HG03064 (cell line): ENCODE results near the gene AVPR2.

Source experiments
- ATAC-seq: cut with Tn5 transposase; IDR thresholded peaks from one replicate; pipeline ENCODE4 v1.9.1; 2021; ENCODE audit warnings: low read depth; ENCODE audit not compliant: unreplicated experiment

Gene AVPR2

DNA sequence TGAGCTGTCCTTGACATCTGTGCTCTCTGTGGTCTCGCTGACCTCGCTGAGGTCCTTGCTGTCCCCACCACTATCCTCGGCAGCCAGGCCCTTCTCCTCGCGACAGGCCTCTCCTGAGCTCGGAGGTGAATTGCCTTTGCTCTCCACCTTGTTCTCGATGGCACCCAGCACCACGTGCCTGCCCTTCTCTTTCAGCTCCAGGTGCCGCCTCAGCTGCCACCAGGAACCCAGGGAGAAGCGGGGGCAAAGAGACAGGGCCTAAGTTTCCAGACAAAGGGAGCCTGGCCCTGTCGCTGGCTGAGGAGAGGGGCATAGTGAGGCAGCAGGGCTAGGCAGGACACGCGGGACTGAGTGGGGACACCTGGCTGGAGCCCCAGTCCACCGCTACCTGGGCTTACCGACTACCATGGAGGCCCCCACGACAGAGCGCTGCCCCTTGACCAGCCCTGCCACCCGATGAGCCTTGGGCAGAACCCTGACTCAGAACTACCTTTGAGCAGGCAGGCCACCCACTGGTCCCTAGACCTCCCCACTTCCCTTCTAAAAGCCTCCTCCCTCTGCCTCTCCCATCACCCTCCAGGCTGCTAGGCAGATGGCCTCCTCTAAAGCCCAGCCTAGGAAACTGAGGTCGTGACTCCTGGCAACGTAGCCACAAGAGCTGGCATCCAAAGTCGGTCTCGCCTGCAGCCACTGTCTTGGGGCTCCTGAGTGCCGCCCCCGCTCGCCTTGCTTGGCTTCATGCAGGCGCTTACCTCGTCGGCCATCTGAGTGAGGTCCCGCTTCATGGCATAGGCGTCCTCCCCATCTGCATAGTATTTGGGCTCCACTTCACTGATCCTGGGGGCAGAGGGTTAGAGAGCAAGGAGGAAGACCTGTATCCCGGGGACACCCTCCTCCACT is 25.8 kb downstream of the AVPR2 start:
- no peak for ATAC-seq

GRCh38 chrX:153931151-153931550 is 26.7 kb downstream of the AVPR2 start:
- ATAC-seq = no peak

DNA sequence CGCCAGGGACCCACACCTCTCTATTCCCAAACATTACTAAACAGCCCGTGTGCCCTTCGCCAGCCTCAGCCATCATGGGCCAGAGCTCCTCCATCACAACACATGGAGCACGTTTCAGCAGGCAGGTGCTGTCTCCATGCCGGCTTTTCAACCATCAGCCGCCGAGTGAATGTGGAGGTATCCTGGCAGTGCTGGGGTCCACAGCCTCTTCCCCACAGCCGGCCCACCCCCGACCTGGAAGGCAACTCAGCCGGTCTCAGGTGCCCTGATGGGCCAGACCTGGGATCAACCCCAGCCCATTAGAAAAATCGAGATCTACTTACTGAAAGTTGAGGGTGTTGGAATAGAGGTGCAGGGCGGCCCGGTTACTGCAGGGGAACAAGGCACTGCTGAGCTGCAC is 27.3 kb downstream of the AVPR2 start:
- no peak for ATAC-seq

- no peak for ATAC-seq
Measured at GRCh38 chrX:153932220-153932915, 27.9 kb downstream of the AVPR2 start.

GRCh38 chrX:153933748-153934147 is 29.3 kb downstream of the AVPR2 start:
- ATAC-seq = no peak

- ATAC-seq = no peak
Measured at GRCh38 chrX:153934148-153934761, 29.8 kb downstream of the AVPR2 start.

DNA sequence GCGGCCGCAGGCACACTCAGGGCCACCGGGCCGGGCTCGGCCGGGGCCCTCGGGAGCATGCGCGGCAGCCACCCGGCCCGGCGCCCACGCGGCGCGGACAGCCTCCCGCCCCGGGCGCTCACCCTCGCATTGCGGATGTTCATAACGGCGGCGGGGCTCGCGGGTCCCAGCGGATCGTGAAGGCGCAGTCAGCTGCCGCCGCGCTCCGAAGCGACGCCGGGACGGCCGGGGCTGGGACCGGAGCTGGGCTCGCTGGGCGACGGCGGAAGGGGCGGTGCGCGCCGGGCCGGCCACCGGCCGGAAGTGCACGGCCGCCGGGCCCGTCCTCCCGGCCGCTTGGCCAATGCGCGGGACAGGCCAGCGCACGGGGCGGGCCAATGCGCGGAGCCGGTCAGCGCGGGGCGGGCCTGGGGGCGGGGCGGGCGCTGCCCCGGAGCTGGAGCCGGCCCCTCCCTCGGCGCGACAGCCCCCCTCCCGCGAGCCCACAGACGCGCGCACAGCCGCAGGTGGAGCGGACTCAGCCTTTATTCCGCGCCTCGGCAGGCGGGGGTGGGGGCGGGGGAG is 30.4 kb downstream of the AVPR2 start, which contains the start of gene NAA10:
Gene NAA10, minus strand, starts transcription at position 276 of the 564 bp plus-strand sequence. Its CDS starts 133 bp downstream, at position 143.
- peak; percentile 90 for ATAC-seq

DNA sequence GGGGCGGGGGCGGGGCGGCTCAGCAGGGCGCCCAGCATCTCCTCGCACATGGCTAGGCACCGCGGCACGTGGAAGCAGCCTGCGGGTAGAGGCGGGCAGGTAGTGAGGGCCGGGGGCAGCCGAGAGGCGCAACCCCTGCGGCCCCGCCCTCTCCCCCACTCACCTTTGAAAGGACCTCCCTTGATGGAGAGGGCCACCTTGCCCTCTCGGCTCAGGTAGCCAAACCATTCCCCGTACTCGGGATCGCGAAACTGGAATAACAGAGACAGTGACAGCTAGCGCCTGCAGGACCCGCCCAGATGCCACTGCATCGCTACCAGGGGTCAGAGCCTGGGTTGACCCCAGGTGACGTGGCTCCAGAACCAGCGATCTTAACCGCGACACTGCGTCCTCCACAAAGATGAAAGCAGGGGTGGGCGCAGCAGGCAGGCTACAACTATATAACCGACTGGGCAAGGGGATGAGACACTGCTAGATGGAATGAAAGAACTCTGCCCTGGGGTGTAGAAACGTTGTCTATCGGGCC is 30.9 kb downstream of the AVPR2 start:
- peak; percentile 17 for ATAC-seq

DNA sequence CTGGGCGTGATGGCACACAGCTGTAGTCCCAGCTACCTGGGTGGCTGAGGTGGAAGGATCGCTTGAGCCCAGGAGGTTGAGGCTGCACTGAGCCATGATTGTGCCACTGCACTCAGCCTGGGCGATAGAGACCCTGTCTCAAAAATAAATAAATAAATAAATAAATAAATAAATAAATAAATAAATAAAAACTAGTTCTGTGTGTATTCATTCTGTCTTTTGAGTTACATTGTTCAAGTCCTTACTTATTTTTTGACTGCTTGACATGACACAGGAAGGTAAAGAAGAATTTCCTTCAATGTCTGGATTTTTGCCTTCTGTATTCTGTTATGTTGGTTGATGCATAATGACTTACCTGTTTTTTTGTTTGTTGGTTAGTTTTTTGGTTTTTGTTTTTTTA is 32.6 kb downstream of the AVPR2 start:
- ATAC-seq = no peak

GRCh38 chrX:153938226-153938786 is 33.8 kb downstream of the AVPR2 start:
- ATAC-seq = no peak

DNA sequence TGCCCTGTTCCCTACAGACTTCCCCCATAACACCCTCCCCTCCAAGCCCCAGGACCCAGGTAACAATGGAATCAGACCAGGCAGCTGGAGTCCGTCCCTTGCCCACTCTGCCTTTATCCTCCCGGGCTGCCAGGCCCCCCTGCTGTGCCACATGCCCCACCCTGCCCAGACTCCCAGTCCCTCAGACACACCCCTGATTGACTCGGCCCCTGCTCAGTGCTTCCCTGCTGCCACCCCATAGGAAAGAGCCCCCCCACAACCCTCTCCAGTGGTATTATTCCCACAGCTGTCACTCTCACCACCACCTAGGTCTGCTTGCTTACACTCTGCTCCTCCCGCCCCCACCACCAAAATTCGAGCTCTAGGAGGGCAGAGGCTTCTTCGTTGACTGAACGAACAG is 35.1 kb downstream of the AVPR2 start:
- no peak for ATAC-seq

DNA sequence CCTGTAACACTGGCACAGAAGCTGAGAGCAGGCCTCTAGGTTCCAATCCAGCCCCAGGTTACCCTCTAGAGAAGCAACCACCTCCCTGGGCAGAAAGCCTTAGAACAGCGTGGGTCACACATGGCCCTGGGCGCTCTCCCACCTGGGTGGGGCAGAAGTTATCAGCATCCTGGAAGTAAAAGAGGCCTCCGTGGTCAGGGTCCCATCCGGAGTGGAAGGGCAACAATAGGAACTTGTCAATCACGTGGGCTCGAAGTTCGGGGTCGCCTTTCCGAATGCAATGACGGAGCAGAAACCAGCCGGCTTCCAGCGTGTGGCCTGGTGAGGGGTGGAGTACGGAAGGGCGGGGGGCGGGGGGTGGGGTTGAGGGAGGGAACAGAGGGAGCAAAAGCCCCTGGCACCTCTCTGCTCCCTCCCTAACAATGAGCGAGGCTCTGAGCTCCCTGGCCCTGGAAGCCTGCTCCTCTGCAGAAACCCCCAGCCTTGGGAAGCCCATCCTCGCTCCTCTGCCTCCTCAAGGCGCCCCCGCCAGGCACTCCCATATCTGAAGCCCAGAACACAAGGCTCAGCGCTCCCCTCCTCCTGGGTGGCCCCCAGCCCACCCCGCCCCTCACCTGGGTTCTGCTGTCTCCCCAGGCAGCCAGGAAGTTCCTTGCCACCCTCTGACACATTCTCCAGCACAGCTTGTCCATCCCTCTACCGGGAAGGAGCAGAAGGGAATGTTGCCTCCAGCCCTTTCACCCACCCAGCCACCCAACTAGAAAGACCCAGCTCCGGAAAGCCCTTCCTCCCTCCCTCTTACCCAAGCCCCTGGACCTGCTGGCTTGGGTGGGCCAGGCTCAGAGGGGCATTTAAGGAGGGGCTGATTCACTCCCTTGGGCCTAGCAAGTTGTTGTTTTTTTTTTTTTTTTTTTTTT is 37.1 kb downstream of the AVPR2 start:
- no peak for ATAC-seq

DNA sequence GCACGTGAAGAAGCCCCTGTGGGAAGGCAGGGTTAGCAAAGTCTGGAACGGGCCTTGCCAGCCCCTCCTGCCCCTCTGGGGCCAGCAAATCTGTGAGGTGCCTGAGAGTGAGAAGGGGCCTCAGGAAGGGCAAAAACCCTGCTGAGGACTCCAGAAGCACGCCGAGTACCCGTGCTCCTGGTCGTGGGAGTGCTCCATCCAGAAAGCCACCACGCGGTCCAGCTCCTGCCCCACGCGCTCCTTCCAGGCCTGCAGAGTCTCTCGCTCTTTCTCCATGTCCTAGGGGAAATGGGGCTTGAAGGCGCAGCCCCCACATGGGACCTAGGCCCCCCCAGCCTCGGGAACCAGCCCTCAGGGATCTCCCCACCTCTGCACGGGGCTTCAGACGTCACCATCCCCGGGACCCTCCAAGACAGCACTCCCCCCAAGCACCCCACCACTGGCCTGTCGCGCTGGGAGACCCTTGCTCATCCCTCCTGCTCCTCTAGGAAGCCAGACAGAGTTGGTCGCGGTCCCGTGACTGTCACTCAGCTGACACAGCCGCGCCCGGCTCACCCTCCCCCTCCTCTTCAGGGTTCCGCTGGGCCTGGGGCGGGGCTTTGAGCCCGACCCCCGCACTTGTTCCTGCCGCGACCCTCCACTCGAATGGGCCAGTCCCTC is 39.8 kb downstream of the AVPR2 start, which contains the start of gene RENBP:
Gene RENBP, minus strand, starts transcription at position 504 of the 660 bp plus-strand sequence. Its CDS starts 33 bp downstream, at position 471.
- no peak for ATAC-seq

- ATAC-seq = no peak
Measured at GRCh38 chrX:153944800-153945150, 40.3 kb downstream of the AVPR2 start.

DNA sequence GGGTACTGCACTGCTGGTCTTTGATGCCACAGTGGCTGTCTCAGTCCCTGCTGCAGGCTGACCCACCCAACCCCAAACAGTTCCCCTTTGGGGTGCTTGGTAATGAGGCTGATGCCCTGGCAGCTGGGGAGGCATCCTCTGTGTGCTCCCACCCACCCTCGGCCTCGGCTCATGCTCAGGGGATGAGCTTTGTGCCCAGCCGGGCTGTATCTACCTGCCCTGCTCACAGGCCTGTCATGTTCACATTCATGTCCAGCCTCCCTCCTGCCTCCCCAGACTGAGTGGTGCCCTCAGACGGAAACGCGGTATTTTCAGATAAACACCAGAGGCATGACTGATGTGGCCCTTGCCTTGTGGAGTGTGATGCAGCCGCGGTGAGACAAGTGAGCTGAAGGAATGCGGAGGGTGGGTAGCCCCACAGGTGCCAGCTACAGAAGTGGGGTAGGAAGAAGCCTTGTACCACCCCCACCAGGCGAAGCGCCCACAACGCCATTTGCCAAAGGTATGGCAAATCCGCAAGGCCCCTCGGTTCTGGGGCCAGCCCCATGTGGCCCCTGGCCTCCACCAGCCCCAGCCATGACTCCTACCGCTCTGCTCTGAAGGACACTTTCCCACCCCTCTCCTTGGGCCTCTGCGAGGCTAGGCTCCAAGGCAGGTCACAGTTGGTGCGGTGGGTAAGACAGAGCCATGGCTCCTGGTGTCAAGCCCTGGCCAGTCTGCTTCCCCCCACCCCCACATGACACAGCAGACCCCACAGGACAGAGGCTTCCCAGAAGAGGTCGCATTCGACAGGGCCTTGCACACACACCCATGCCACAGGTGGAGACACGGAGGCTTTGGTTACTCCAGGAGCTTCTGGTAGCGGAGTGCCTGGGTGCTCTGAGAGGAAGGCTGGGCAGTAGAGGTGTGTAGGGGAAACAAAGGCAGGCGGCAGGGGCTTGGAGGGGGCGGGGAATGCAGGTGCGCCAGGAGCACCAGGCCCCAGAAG is 41.8 kb downstream of the AVPR2 start:
- no peak for ATAC-seq

DNA sequence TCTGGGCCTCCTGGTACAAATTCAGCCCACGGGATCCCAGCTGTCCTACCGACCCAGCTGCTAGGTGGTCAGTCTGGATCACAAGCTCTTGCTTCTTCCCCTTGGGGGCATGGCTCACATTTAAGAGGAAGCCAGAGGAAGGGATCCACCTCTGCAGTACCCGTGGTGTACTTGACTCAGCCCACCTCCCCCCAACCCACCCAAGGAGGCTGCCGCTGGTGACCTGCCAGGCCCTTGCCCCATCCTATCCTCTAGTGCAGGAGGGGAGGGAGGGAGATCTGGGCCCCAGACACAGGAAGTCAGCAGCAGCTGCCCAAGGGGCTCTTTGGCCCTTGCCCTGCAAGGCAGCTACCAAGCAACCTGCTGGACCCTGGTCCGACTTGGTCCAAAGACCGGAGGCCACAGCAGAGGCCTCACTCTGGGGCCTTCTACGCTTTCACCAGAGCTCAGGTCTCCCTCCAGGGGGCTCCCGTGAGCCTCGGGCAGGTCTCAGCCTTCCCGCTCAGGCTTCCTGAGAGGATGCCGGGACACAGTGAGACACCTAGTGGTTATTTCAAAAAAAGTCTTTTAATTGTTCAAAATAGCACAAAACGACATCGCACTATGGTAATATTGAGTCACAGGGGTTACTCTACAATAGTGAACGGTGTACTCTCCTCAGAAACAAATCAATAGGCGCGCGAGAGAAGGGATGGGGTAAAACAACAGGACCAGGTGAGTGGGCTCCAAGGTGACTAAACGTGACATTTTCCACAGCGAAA is 42.7 kb downstream of the AVPR2 start:
- ATAC-seq = peak; percentile 70

- no peak for ATAC-seq
Measured at GRCh38 chrX:153948002-153948466, 43.6 kb downstream of the AVPR2 start.
